DND-41 (cell line): ENCODE data around the gene PLEKHA7.
"Not testable (repeated sequence)": the region's sequence is repeated elsewhere in the genome, so short reads cannot be mapped to it uniquely, and the experiment has no call there.

ENCODE experiments used
- EZH2 ChIP-seq: IDR thresholded peaks from 3 replicates; pipeline ENCODE4 v1.6.1; 2012; ENCODE audit warnings: borderline replicate concordance, low read depth, mild to moderate bottlenecking, moderate library complexity, low read length, inconsistent platforms; ENCODE audit not compliant: severe bottlenecking
- TF ChIP-seq, protein P1 (sequence below): IDR thresholded peaks from 2 replicates; pipeline ENCODE4 v1.5.1; 2012; ENCODE audit warnings: borderline replicate concordance, low read length, moderate library complexity, mild to moderate bottlenecking; ENCODE audit not compliant: poor library complexity, severe bottlenecking; ENCODE audit errors: extremely low read depth

DNA sequence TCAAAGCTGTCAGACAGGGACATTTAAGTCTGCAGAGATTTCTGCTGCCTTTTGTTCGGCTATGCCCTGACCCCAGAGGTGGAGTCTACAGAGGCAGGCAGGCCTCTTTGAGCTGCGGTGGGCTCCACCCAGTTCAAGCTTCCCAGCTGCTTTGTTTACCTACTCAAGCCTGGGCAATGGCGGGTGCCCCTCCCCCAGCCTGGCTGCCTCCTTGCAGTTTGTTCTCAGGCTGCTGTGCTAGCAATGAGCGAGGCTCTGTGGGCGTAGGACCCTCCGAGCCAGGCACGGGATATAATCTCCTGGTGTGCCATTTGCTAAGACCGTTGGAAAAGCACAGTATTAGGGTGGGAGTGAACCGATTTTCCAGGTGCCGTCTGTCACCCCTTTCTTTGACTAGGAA is 19.8 kb upstream of the PLEKHA7 start:
- TF ChIP-seq EZH2, result not testable (repeated sequence)
- TF ChIP-seq, protein P1, sequence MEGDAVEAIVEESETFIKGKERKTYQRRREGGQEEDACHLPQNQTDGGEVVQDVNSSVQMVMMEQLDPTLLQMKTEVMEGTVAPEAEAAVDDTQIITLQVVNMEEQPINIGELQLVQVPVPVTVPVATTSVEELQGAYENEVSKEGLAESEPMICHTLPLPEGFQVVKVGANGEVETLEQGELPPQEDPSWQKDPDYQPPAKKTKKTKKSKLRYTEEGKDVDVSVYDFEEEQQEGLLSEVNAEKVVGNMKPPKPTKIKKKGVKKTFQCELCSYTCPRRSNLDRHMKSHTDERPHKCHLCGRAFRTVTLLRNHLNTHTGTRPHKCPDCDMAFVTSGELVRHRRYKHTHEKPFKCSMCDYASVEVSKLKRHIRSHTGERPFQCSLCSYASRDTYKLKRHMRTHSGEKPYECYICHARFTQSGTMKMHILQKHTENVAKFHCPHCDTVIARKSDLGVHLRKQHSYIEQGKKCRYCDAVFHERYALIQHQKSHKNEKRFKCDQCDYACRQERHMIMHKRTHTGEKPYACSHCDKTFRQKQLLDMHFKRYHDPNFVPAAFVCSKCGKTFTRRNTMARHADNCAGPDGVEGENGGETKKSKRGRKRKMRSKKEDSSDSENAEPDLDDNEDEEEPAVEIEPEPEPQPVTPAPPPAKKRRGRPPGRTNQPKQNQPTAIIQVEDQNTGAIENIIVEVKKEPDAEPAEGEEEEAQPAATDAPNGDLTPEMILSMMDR, result not testable (repeated sequence)
